H1 (cell line): ENCODE results near the gene ZBTB20. TPM values are rescaled to one million over a fixed set of nuclear protein-coding genes. Genes with fewer than 3 reads are reported as not detected.

Source experiments
- CTCF ChIA-PET: fragments of 300-600 bp; sonication (Branson Sonifier 250); formaldehyde crosslinking; loops from one replicate; lab custom pipeline; 2021; ENCODE audit not compliant: partially characterized antibody; lab: Charles Lee
- POLR2A ChIA-PET: fragments of 300-600 bp; sonication (Branson Sonifier 250); formaldehyde crosslinking; loops from one replicate; lab custom pipeline; 2021; ENCODE audit warnings: inconsistent platforms; ENCODE audit not compliant: partially characterized antibody; lab: Charles Lee
- DNase-seq, 2 experiments: peaks; one replicate each; pipeline versions ENCODE4 v3.0.0 to v3.0.0-alpha.2; 2010 to 2022; ENCODE audit warnings: low spot score in 2 of 2, low read depth in 1 of 2, mixed read lengths in 1 of 2
- FAIRE-seq: peaks from 2 replicates; lab custom pipeline; 2011; peaks lifted over from hg19 to GRCh38; lab: Jason Lieb, UNC
- H2AFZ ChIP-seq: 2 replicates; pipeline ENCODE4 v1.8.1; 2012; ENCODE audit warnings: low read length, inconsistent platforms
- H2AK5ac ChIP-seq: 2 replicates; pipeline ENCODE4 v1.6.1; 2013; ENCODE audit warnings: low read depth, low read length
- H2BK120ac ChIP-seq: replicated peaks from 2 replicates; pipeline ENCODE3; 2013; ENCODE audit warnings: low read depth, low read length, inconsistent platforms
- H2BK12ac ChIP-seq: 2 replicates; pipeline ENCODE4 v1.6.1; 2013; ENCODE audit warnings: low read depth, low read length
- H2BK15ac ChIP-seq: 2 replicates; pipeline ENCODE4 v1.6.1; 2013; ENCODE audit warnings: low read length
- H2BK20ac ChIP-seq: 2 replicates; pipeline ENCODE4 v1.6.1; 2013; ENCODE audit warnings: low read length
- H2BK5ac ChIP-seq: 2 replicates; pipeline ENCODE4 v1.6.1; 2013; ENCODE audit warnings: low read depth, low read length
- H3K14ac ChIP-seq: 2 replicates; pipeline ENCODE4 v1.6.1; 2013; ENCODE audit warnings: inconsistent platforms; ENCODE audit not compliant: insufficient read length
- H3K18ac ChIP-seq: 2 replicates; pipeline ENCODE4 v1.6.1; 2013; ENCODE audit warnings: low read length; ENCODE audit errors: extremely low read depth
- H3K23ac ChIP-seq: 2 replicates; pipeline ENCODE4 v1.6.1; 2013; ENCODE audit warnings: inconsistent platforms; ENCODE audit not compliant: insufficient read length
- H3K23me2 ChIP-seq: 2 replicates; pipeline ENCODE4 v1.6.1; 2013; ENCODE audit warnings: low read depth, low read length
- H3K27ac ChIP-seq: 2 replicates; pipeline ENCODE4 v1.6.1; 2011; ENCODE audit warnings: low read depth, low read length, inconsistent platforms
- H3K27me3 ChIP-seq, 4 experiments: replicated peaks in 1 of 4; 1 replicate in 1 of 4; 2 replicates in 3 of 4; pipeline versions ENCODE4 v1.6.1 to v1.8.1; 2011 to 2013; ENCODE audit warnings: low read length in 3 of 4, mild to moderate bottlenecking in 3 of 4, inconsistent platforms in 2 of 4, mixed read lengths in 2 of 4, moderate library complexity in 1 of 4; ENCODE audit not compliant: control insufficient read depth in 3 of 4, insufficient read depth in 3 of 4; ENCODE audit errors: extremely low read depth in 1 of 4
- H3K36me3 ChIP-seq, 4 experiments: 2 replicates each; pipeline versions ENCODE4 v1.6.1 to v1.8.1; 2011 to 2013; ENCODE audit warnings: mild to moderate bottlenecking in 4 of 4, low read length in 3 of 4, moderate library complexity in 2 of 4, control low read depth in 1 of 4, inconsistent platforms in 1 of 4; ENCODE audit not compliant: insufficient read depth in 4 of 4, control insufficient read depth in 2 of 4
- H3K4ac ChIP-seq: replicated peaks from 2 replicates; pipeline ENCODE3; 2013; ENCODE audit warnings: low read length, low read depth, mixed read lengths, inconsistent platforms; ENCODE audit not compliant: insufficient read length
- H3K4me1 ChIP-seq, 4 experiments: replicated peaks in 1 of 4; 1 replicate in 1 of 4; 2 replicates in 3 of 4; pipeline versions ENCODE4 v1.6.1 to v1.8.1; 2011 to 2013; ENCODE audit warnings: low read length in 3 of 4, inconsistent platforms in 2 of 4, mixed read lengths in 1 of 4; ENCODE audit not compliant: insufficient read depth in 4 of 4, control insufficient read depth in 3 of 4
- H3K4me2 ChIP-seq, 2 experiments: 2 replicates each; pipeline versions ENCODE4 v1.6.1 to v1.8.1; 2011 to 2013; ENCODE audit warnings: low read depth in 2 of 2, low read length in 2 of 2, control low read depth in 1 of 2, inconsistent platforms in 1 of 2, mild to moderate bottlenecking in 1 of 2; ENCODE audit not compliant: insufficient read depth in 1 of 2
- H3K4me3 ChIP-seq, 4 experiments: fragments of 200-600, 300-600 bp in 1 of 4; sonication (generic), shearing (Covaris generic), sonication (Bioruptor Twin) in 1 of 4; 2 replicates each; pipeline versions ENCODE4 v1.5.1 to v1.8.1; 2011 to 2016; ENCODE audit warnings: low read length in 4 of 4, low read depth in 3 of 4, control low read depth in 2 of 4, inconsistent platforms in 2 of 4, mild to moderate bottlenecking in 2 of 4, mixed read lengths in 1 of 4, moderate library complexity in 1 of 4; ENCODE audit not compliant: insufficient read depth in 2 of 4; ENCODE audit errors: extremely low read depth in 1 of 4
- H3K56ac ChIP-seq: replicated peaks from 2 replicates; pipeline ENCODE3; 2013; ENCODE audit warnings: low read depth, mild to moderate bottlenecking, mixed read lengths, low read length, inconsistent platforms; ENCODE audit not compliant: insufficient read length
- H3K79me1 ChIP-seq: 2 replicates; pipeline ENCODE4 v1.6.1; 2013; ENCODE audit warnings: low read depth, low read length, control low read depth
- H3K79me2 ChIP-seq, 2 experiments: 2 replicates each; pipeline versions ENCODE4 v1.6.1 to v1.8.1; 2012 to 2013; ENCODE audit warnings: low read length in 2 of 2, mild to moderate bottlenecking in 2 of 2, inconsistent platforms in 1 of 2; ENCODE audit not compliant: insufficient read depth in 2 of 2, control insufficient read depth in 1 of 2
- H3K9ac ChIP-seq, 4 experiments: replicated peaks in 1 of 4; 1 replicate in 1 of 4; 2 replicates in 3 of 4; pipeline versions ENCODE4 v1.6.1 to v1.8.1; 2011 to 2013; ENCODE audit warnings: low read depth in 3 of 4, low read length in 3 of 4, control low read depth in 2 of 4, mild to moderate bottlenecking in 2 of 4, moderate library complexity in 2 of 4, inconsistent platforms in 1 of 4; ENCODE audit errors: extremely low read depth in 1 of 4
- H3K9me3 ChIP-seq, 2 experiments: 2 replicates each; pipeline versions ENCODE4 v1.6.1 to v1.8.1; 2012 to 2013; ENCODE audit warnings: mild to moderate bottlenecking in 2 of 2, moderate library complexity in 2 of 2, control low read depth in 1 of 2, inconsistent platforms in 1 of 2, low read depth in 1 of 2, low read length in 1 of 2, mixed read lengths in 1 of 2; ENCODE audit not compliant: insufficient read depth in 2 of 2
- H4K20me1 ChIP-seq, 2 experiments: replicated peaks in 1 of 2; 2 replicates each; pipeline versions ENCODE3 to v1.8.1; 2011 to 2013; ENCODE audit warnings: inconsistent platforms in 2 of 2, low read length in 2 of 2, mild to moderate bottlenecking in 1 of 2; ENCODE audit not compliant: insufficient read depth in 2 of 2, control insufficient read depth in 1 of 2
- H4K5ac ChIP-seq: 2 replicates; pipeline ENCODE4 v1.6.1; 2013; ENCODE audit warnings: low read length, low read depth, mixed read lengths, inconsistent platforms; ENCODE audit not compliant: insufficient read length
- H4K8ac ChIP-seq: 2 replicates; pipeline ENCODE4 v1.8.0; 2013; ENCODE audit warnings: mild to moderate bottlenecking, moderate library complexity, low read length, inconsistent platforms; ENCODE audit not compliant: insufficient read depth; ENCODE audit errors: extremely low read depth
- H4K91ac ChIP-seq: replicated peaks from 2 replicates; pipeline ENCODE3; 2013; ENCODE audit warnings: low read length, mixed read lengths, inconsistent platforms; ENCODE audit not compliant: insufficient read length
- CEBPB ChIP-seq: IDR thresholded peaks from 2 replicates; pipeline ENCODE4 v1.6.1; 2012; ENCODE audit warnings: low read depth, low read length
- GABPA ChIP-seq: IDR thresholded peaks from 2 replicates; pipeline ENCODE4 v1.6.1; 2011; ENCODE audit warnings: mild to moderate bottlenecking, low read length, moderate library complexity, borderline replicate concordance; ENCODE audit not compliant: insufficient read depth
- NRF1 ChIP-seq: IDR thresholded peaks from 2 replicates; pipeline ENCODE4 v1.6.1; 2011; ENCODE audit warnings: mild to moderate bottlenecking, low read depth, low read length, improper control_type of control experiment
- SRF ChIP-seq: IDR thresholded peaks from 2 replicates; pipeline ENCODE4 v1.6.1; 2011; ENCODE audit warnings: mild to moderate bottlenecking, low read depth, low read length, moderate library complexity
- TEAD4 ChIP-seq: IDR thresholded peaks from 2 replicates; pipeline ENCODE4 v1.6.1; 2012; ENCODE audit warnings: low read depth, low read length, inconsistent platforms, mixed read lengths
- polyA plus RNA-seq, 7 experiments: library from polyadenylated mRNA; depleted of rRNA in 3 of 7; stranded (reverse) in 5 of 7; unstranded in 2 of 7; fragments of >200 nt in 5 of 7; fragments of 200-250 nt in 2 of 7; gene quantifications; 1 replicate in 5 of 7; 2 replicates in 1 of 7; 4 replicates in 1 of 7; pipeline versions ENCODE4 v1.2.1 to v1.2.3, GENCODE V29; 2011 to 2013; ENCODE audit warnings: missing spikeins in 2 of 7, mixed read lengths in 2 of 7
- total RNA-seq: library from RNA; stranded (reverse); fragmentation: NEBNext Ultra II Directional; extraction: Animal tissue kit (Norgen Biotek cat#: 25700); gene quantifications from 2 replicates; pipeline ENCODE4 v1.2.1, GENCODE V29; 2021

ZBTB20 gene
- total and polyA plus RNA-seq, 2 of the 8 experiments (the other 6 are each of a cell fraction or from before 2014, with no cell fraction given): 0.35 to 1.3 TPM

DNA sequence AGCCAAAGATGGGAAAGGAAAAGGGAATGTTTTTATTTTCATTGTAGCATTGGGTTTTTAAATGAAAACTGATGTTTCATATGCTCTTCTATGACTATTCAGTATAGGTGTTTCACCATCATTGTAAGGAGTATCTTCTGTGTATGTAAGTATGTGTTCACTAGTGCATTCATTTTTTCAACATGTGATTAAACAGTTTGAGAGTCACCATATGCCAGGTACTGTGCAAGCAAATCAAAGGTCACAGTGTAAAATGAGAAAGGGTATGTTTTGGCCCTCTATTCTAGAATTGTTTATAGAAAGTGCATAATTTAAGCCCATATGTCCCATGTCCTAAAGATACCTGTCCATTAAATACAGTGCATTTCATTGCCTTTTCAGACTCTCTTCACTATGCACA, 207.2 kb downstream of the ZBTB20 start:
- no peak overlapping the region for H3K18ac ChIP-seq
- no peak overlapping the region for H2AK5ac ChIP-seq
- H3K27me3 ChIP-seq: no peaks in the 10 kb centered on the region
- H3K23ac ChIP-seq: no peak overlapping the region
- no peaks in the 10 kb centered on the region for H4K20me1 ChIP-seq
- H3K4ac ChIP-seq: no peak overlapping the region
- POLR2A ChIA-PET: no interaction called here
- H3K4me1 ChIP-seq: no peaks in the 10 kb centered on the region
- no peaks in the 10 kb centered on the region for H3K36me3 ChIP-seq
- no peaks in the 10 kb centered on the region for H3K79me1 ChIP-seq
- no peak overlapping the region for H3K4me2 ChIP-seq
- H3K56ac ChIP-seq: no peak overlapping the region
- H3K27ac ChIP-seq: no peak overlapping the region
- H3K9me3 ChIP-seq: no peaks in the 10 kb centered on the region
- no peak overlapping the region for H2BK20ac ChIP-seq
- no peaks in the 10 kb centered on the region for H3K23me2 ChIP-seq
- no peak overlapping the region for H3K9ac ChIP-seq
- H4K5ac ChIP-seq: no peak overlapping the region
- no peak for TF ChIP-seq NRF1
- no peak for TF ChIP-seq CEBPB
- no peak for TF ChIP-seq GABPA
- no peak for TF ChIP-seq SRF
- TF ChIP-seq TEAD4: no peak
- TF ChIP-seq, all 59 proteins: peak for 0
- H4K91ac ChIP-seq: no peak overlapping the region
- DNase-seq (no peak), FAIRE-seq (no peak)
- no peak overlapping the region for H2BK15ac ChIP-seq
- no peak overlapping the region for H3K14ac ChIP-seq
- no peak overlapping the region for H2BK120ac ChIP-seq
- no peaks in the 10 kb centered on the region for H3K79me2 ChIP-seq
- H2BK12ac ChIP-seq: no peak overlapping the region
- H3K4me3 ChIP-seq: no peak overlapping the region
- no peak overlapping the region for H4K8ac ChIP-seq
- H2BK5ac ChIP-seq: no peak overlapping the region
- no peak overlapping the region for H2AFZ ChIP-seq
- CTCF ChIA-PET: interaction anchor here (1.2 kb wide), 1 partner anchor 11 kb away, joined by 3 read pairs; no protein-coding TSS in a partner anchor
